Measurements from ENCODE around the gene KCNA10. TPM values are rescaled to one million over a fixed set of nuclear protein-coding genes. Genes with fewer than 3 reads are reported as not detected.

KCNA10 gene
- total RNA-seq, 1 donor from 2014 or later, result not detected

- FAIRE-seq (no peak), DNase-seq (ENCODE audit: low spot score in 2 of 2) (no peak)
Observed at GRCh38 chr1:110481968-110482623, 36.9 kb downstream of the KCNA10 start.

GRCh38 chr1:110480356-110481096 lies 38.4 kb downstream of the KCNA10 start:
- DNase-seq (ENCODE audit: low spot score in 2 of 2), result no peak
- no peak for FAIRE-seq

GRCh38 chr1:110478886-110479285 lies 40.1 kb downstream of the KCNA10 start:
- FAIRE-seq, result no peak
- DNase-seq (ENCODE audit: low spot score in 2 of 2), result no peak

- DNase-seq (ENCODE audit: low spot score in 2 of 2) (no peak), FAIRE-seq (no peak)
Observed at GRCh38 chr1:110477967-110478640, 40.9 kb downstream of the KCNA10 start.

- FAIRE-seq (no peak), DNase-seq (ENCODE audit: low spot score in 2 of 2) (no peak)
Observed at GRCh38 chr1:110477445-110477957, 41.5 kb downstream of the KCNA10 start.

GRCh38 chr1:110477041-110477440 lies 41.9 kb downstream of the KCNA10 start:
- DNase-seq (ENCODE audit: low spot score in 2 of 2) (no peak), FAIRE-seq (no peak)

GRCh38 chr1:110476028-110476765 lies 42.8 kb downstream of the KCNA10 start:
- no peak for FAIRE-seq
- DNase-seq (ENCODE audit: low spot score in 2 of 2), result no peak

GRCh38 chr1:110475362-110476027 lies 43.5 kb downstream of the KCNA10 start:
- FAIRE-seq (no peak), DNase-seq (ENCODE audit: low spot score in 2 of 2) (no peak)

- DNase-seq (ENCODE audit: low spot score in 2 of 2), result no peak
- no peak for FAIRE-seq
Observed at GRCh38 chr1:110474444-110474843, 44.5 kb downstream of the KCNA10 start.

GRCh38 chr1:110472546-110472945 lies 46.4 kb downstream of the KCNA10 start:
- FAIRE-seq (no peak), DNase-seq (ENCODE audit: low spot score in 2 of 2) (no peak)

GRCh38 chr1:110471131-110471530 lies 47.8 kb downstream of the KCNA10 start:
- FAIRE-seq (no peak), DNase-seq (ENCODE audit: low spot score in 2 of 2) (no peak)

Other genes with a start within 250 kb of the KCNA10 start
- 34.2 TPM for gene RBM15, start 179.8 kb downstream of the KCNA10 start, total RNA-seq
- gene SLC16A4, start 128.1 kb downstream of the KCNA10 start, total RNA-seq, result 4.1 TPM
- 38.7 TPM for gene LAMTOR5, start 111.5 kb downstream of the KCNA10 start, total RNA-seq
- not detected for gene PROK1, start 68.0 kb downstream of the KCNA10 start, total RNA-seq
- 3.7 TPM for gene KCNA2, start 87.2 kb upstream of the KCNA10 start, total RNA-seq
- 20.8 TPM for gene KCNA3, start 155.8 kb upstream of the KCNA10 start, total RNA-seq